ENCODE results near the gene PPFIA4.

DNA sequence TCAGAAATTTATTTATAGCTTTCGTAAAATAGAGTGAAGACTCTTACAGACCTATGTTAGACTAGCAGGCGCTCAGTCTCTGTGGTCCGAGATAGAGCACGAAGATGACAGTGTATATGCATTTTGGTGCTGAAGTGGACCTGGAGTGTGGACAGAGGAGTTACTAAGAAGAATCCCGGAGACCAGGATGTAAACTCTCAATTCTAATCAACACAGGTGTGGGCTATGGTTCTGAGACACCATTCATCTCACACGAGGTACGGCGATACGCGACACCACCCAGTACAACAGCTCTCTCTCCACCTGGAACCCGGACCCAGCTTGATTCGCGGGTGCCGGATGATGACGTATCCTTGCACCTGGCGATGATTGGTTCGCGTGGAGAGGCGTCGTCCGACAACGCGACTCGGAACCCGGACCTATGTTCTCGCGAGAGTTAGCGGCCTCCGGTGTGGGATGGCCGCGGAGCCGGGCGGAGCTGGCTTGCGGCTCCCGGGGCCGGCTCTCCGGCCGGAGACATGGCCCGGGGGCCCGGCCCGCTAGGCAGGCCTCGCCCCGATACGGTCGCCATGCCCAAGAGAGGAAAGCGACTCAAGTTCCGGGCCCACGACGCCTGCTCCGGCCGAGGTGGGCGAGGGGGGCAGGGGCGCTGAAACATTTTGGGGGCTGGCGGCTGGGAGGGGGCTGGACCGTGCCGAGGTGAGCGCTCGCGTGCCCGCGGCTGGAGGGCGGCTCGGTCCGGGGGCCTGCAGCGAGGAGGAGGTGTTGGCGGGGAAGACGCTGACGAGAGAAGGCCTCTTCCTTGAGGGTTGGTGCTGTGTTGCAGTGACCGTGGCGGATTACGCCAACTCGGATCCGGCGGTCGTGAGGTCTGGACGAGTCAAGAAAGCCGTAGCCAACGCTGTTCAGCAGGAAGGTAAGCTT is 19.1 kb upstream of the PPFIA4 start, which contains the start of gene TMEM183A:
- peak; percentile 69 for TF ChIP-seq KLF16 (IDR thresholded peaks at IDR 0.05)
- TF ChIP-seq SRSF9 (IDR thresholded peaks at IDR 0.05; ENCODE audit: borderline replicate concordance, low read depth, low read length) = no peak
- no peak for TF ChIP-seq ZNF586 (CRISPR knock-in tag; conservative IDR thresholded peaks at IDR 0.05)
- TF ChIP-seq ZNF77 (CRISPR knock-in tag; IDR thresholded peaks at IDR 0.05) = no peak
- TF ChIP-seq, protein P1, sequence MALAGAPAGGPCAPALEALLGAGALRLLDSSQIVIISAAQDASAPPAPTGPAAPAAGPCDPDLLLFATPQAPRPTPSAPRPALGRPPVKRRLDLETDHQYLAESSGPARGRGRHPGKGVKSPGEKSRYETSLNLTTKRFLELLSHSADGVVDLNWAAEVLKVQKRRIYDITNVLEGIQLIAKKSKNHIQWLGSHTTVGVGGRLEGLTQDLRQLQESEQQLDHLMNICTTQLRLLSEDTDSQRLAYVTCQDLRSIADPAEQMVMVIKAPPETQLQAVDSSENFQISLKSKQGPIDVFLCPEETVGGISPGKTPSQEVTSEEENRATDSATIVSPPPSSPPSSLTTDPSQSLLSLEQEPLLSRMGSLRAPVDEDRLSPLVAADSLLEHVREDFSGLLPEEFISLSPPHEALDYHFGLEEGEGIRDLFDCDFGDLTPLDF (CRISPR knock-in tag; IDR thresholded peaks at IDR 0.05) = 0 out of 2 replicates have a peak, but pooled peaks have one; percentile 59
